Measurements from ENCODE around the gene TRIM26. TPM values are rescaled to one million over a fixed set of nuclear protein-coding genes. Genes with fewer than 3 reads are reported as not detected.

The TRIM26 gene
- total RNA-seq, 1 donor from 2014 or later: 36.5 TPM

DNA sequence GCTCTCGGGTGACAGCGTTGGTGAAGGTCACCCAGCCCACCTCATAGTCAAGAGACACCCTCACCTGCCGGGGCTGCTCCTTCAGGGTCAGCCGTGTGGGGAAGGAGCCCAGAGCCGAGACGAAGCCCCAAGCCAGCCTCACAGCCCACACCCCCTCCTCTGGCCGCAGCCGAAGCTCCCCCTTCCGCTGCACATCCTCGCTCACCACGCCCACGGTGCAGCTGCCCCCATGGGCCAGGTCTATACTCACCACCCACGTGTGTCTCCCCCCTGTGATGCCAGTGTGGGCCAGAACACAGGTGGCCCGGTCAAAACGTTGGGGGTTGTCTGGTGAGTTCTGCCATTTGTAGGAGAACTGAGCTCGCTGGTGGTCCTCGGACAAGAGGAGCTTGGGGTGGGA lies 59.1 kb downstream of the TRIM26 start:
- H3K27ac Mint-ChIP-seq (ENCODE audit: unreplicated experiment): no peak overlapping the region
- DNase-seq (ENCODE audit: low read depth, low spot score): no peak

DNA sequence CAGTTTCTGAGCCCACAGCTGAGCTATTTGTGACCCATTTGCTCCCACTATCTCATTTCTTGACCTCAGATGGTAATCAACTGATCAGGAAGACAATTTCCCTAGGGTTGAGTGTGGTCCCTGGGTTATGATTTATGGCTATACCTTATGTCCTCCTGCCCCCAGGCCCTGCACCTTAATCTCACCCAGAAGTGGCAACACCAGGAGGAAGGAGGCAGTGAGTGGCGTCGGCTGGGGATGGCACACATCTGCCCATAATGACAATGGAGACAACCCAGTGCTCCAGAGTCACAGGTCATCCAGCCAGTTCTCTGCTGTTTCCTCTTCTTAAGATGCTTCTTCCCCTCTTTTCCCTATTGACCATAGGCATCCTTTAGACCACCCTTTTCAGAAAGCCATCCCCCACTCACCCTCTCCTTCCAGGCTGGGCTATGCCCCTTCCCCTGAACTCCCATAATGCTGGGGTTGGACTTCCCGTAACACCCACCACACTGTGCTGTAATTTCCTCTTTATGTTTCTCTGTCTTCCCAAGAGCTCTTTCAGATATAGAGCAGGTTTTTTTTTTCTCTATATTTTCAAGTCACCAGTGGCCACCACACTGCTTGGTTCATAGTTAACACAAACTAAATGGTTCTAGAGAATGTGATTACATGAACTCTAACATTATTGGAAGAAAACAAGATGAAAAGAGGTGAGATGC lies 60.1 kb downstream of the TRIM26 start:
- Mint-ChIP-seq H3K4me3 (no peak overlapping the region), H3K27me3 (ENCODE audit: low read depth) (peaks cover 72% of the 10 kb centered on the region), H3K4me1 (no peaks in the 10 kb centered on the region), H3K9me3 (no peaks in the 10 kb centered on the region), H3K36me3 (ENCODE audit: low read depth) (no peaks in the 10 kb centered on the region), H3K27ac (ENCODE audit: unreplicated experiment) (no peak overlapping the region)
- TF ChIP-seq CTCF (conservative IDR thresholded peaks at IDR 0.05): no peak
- DNase-seq (ENCODE audit: low read depth, low spot score): no peak

More for the DNA sequence above, 59.1 kb downstream of the TRIM26 start:
- Mint-ChIP-seq H3K4me3 (no peak overlapping the region), H3K9me3 (no peaks in the 10 kb centered on the region), H3K27me3 (ENCODE audit: low read depth) (peaks cover 76% of the 10 kb centered on the region), H3K4me1 (no peaks in the 10 kb centered on the region), H3K36me3 (ENCODE audit: low read depth) (no peaks in the 10 kb centered on the region)
- TF ChIP-seq CTCF (conservative IDR thresholded peaks at IDR 0.05): no peak

DNA sequence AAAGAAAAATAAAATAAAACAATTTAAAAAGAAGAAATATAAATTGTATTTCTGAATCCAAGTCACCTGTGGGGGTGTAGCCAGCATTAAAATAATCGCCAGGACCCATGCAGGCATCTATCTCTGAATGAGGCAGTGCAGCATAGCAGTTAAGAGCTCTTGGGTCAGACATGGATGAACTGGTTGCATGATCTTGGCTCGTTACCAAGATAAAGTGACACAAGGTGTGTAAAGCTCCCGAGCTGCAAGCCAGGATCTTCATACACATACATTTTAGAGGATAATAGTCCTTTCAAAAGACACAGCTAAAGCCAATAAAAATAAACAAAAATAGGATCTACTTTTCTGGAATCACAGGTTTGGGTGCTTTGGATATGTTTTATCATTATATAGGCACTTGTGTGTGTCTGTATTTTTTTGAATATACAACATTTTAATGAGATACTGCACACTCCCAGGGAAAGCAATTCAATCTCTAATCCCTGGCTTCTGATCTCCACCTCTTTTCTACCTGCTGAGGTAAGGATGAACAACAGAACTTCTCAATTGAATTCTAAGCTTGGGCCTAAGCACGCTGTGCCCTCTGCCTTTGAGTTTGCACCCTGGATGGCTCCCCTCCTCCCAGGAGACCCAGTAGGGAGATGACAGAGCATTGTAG lies 61.1 kb downstream of the TRIM26 start:
- peaks cover 73% of the 10 kb centered on the region for H3K27me3 Mint-ChIP-seq (ENCODE audit: low read depth)
- no peaks in the 10 kb centered on the region for H3K9me3 Mint-ChIP-seq
- no peaks in the 10 kb centered on the region for H3K4me1 Mint-ChIP-seq

DNA sequence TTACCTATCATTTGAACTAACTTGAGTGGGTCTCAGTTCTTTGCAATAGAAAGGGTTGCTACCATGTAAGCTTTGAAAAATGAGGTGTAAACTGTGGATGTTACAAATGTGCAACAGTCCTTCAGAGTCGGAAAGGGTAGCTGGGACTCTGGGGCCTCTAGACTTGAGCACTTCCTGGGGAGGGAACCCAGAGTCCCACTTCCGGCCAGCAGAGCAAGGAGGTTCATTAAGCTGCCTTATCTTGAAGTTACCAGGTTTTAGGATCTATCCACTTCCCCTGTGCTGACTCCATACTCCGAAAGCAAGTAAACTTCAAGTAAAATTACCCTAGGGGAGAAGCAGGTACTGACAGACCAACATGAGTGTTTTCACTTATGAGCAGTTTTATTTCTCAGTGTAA lies 61.6 kb downstream of the TRIM26 start:
- Mint-ChIP-seq H3K27ac (ENCODE audit: unreplicated experiment) (no peak overlapping the region), H3K27me3 (ENCODE audit: low read depth) (peaks cover 67% of the 10 kb centered on the region), H3K4me1 (no peaks in the 10 kb centered on the region), H3K4me3 (no peak overlapping the region), H3K36me3 (ENCODE audit: low read depth) (no peaks in the 10 kb centered on the region), H3K9me3 (no peaks in the 10 kb centered on the region)
- TF ChIP-seq CTCF (conservative IDR thresholded peaks at IDR 0.05): no peak
- DNase-seq (ENCODE audit: low read depth, low spot score): no peak

More for the DNA sequence above, 61.1 kb downstream of the TRIM26 start:
- Mint-ChIP-seq H3K4me3 (no peak overlapping the region), H3K36me3 (ENCODE audit: low read depth) (no peaks in the 10 kb centered on the region), H3K27ac (ENCODE audit: unreplicated experiment) (no peak overlapping the region)
- no peak for TF ChIP-seq CTCF (conservative IDR thresholded peaks at IDR 0.05)
- DNase-seq (ENCODE audit: low read depth, low spot score): no peak

- Mint-ChIP-seq H3K27ac (ENCODE audit: unreplicated experiment) (no peak overlapping the region), H3K9me3 (no peaks in the 10 kb centered on the region), H3K4me3 (no peak overlapping the region), H3K4me1 (no peaks in the 10 kb centered on the region), H3K27me3 (ENCODE audit: low read depth) (peaks cover 61% of the 10 kb centered on the region), H3K36me3 (ENCODE audit: low read depth) (no peaks in the 10 kb centered on the region)
- TF ChIP-seq CTCF (conservative IDR thresholded peaks at IDR 0.05): no peak
- DNase-seq (ENCODE audit: low read depth, low spot score): no peak
Observed at GRCh38 chr6:30150671-30151395, 62.4 kb downstream of the TRIM26 start.

Measured in neural crest cell (in vitro differentiated cells).